PFSK-1 (cell line): ENCODE results near the gene FAM228A.

Source experiments
- FOXP2 ChIP-seq: optimal IDR thresholded peaks from 2 replicates; pipeline ENCODE3; 2011; ENCODE audit warnings: borderline replicate concordance, control low read depth, inconsistent platforms; ENCODE audit not compliant: insufficient read depth; ENCODE audit errors: extremely low read length, extremely low read depth
- POLR2AphosphoS5 ChIP-seq: IDR thresholded peaks from 2 replicates; pipeline ENCODE4 v1.6.1; 2012; ENCODE audit warnings: low read depth, mild to moderate bottlenecking, control low read depth, low read length, moderate library complexity
- REST ChIP-seq, 2 experiments: IDR thresholded peaks; 2 replicates each; pipeline versions ENCODE4 v1.6.1 to v1.8.0; 2011 to 2012; ENCODE audit warnings: low read depth in 2 of 2, low read length in 2 of 2, control low read depth in 1 of 2, inconsistent platforms in 1 of 2, mild to moderate bottlenecking in 1 of 2, moderate library complexity in 1 of 2; ENCODE audit not compliant: insufficient read depth in 1 of 2
- SIN3A ChIP-seq: IDR thresholded peaks from 2 replicates; pipeline ENCODE4 v1.6.1; 2012; ENCODE audit warnings: mild to moderate bottlenecking, low read length, moderate library complexity, borderline replicate concordance; ENCODE audit not compliant: insufficient read depth
- TAF1 ChIP-seq: IDR thresholded peaks from 2 replicates; pipeline ENCODE4 v1.6.1; 2012; ENCODE audit warnings: low read length, control low read depth, borderline replicate concordance; ENCODE audit not compliant: insufficient read depth

- no peak for TF ChIP-seq SIN3A
- TF ChIP-seq REST (IDR thresholded peaks at IDR 0.05; ENCODE audit: insufficient read depth in 1 of 2, low read depth in 2 of 2, low read length in 2 of 2): no peak
- TF ChIP-seq TAF1: no peak
- no peak for TF ChIP-seq POLR2AphosphoS5
- no peak for TF ChIP-seq FOXP2
These were observed 42.3 kb upstream of the FAM228A start for GRCh38 chr2:24132543-24132942.
